ENCODE data around the gene MT2A. TPM values are rescaled to one million over a fixed set of nuclear protein-coding genes. Genes with fewer than 3 reads are reported as not detected.

Gene MT2A
- total and polyA plus RNA-seq, 10 of the 15 experiments (the other 5 are each of a cell fraction or from before 2014, with no cell fraction given) = 7.3 to 271 (median 53.5) TPM

DNA sequence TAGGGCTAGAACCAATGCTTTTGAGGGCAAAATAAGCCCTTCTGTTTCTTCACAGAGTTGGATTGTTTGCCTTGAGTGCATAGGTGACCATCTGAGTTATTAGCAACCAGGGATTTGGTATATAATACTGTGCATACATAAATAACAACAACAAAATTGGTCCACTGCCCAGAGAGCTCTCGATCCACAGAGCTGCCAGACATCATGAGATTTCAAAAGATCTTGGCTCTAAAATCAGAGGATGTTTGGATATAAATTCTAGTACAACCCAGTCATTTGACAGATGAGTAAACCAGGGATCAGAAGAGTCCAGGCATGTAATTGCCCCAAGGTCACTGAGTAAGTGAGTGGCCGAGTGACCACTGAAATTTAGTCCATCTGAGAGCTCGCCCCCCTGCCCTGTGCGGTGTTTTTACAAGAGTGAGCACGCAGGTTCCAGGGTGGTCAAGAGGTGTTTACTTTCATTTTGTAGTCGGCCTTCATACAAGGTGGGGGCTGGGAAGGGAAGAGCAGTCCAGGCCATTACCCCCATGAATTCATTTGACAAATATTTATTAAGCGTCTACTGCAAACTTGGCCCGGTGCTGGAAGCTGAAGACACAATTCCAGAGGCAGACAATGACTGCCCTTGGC is 1.8 kb upstream of the MT2A start (continued):
- TF ChIP-seq, protein P1, sequence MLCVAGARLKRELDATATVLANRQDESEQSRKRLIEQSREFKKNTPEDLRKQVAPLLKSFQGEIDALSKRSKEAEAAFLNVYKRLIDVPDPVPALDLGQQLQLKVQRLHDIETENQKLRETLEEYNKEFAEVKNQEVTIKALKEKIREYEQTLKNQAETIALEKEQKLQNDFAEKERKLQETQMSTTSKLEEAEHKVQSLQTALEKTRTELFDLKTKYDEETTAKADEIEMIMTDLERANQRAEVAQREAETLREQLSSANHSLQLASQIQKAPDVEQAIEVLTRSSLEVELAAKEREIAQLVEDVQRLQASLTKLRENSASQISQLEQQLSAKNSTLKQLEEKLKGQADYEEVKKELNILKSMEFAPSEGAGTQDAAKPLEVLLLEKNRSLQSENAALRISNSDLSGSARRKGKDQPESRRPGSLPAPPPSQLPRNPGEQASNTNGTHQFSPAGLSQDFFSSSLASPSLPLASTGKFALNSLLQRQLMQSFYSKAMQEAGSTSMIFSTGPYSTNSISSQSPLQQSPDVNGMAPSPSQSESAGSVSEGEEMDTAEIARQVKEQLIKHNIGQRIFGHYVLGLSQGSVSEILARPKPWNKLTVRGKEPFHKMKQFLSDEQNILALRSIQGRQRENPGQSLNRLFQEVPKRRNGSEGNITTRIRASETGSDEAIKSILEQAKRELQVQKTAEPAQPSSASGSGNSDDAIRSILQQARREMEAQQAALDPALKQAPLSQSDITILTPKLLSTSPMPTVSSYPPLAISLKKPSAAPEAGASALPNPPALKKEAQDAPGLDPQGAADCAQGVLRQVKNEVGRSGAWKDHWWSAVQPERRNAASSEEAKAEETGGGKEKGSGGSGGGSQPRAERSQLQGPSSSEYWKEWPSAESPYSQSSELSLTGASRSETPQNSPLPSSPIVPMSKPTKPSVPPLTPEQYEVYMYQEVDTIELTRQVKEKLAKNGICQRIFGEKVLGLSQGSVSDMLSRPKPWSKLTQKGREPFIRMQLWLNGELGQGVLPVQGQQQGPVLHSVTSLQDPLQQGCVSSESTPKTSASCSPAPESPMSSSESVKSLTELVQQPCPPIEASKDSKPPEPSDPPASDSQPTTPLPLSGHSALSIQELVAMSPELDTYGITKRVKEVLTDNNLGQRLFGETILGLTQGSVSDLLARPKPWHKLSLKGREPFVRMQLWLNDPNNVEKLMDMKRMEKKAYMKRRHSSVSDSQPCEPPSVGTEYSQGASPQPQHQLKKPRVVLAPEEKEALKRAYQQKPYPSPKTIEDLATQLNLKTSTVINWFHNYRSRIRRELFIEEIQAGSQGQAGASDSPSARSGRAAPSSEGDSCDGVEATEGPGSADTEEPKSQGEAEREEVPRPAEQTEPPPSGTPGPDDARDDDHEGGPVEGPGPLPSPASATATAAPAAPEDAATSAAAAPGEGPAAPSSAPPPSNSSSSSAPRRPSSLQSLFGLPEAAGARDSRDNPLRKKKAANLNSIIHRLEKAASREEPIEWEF (IDR thresholded peaks at IDR 0.05; ENCODE audit: insufficient replicate concordance, low read depth, low read length) = no peak
- TF ChIP-seq RELA (IDR thresholded peaks at IDR 0.05; ENCODE audit: borderline replicate concordance, partially characterized antibody) (no peak), SRF (IDR thresholded peaks at IDR 0.05; ENCODE audit: low read depth in 2 of 2, low read length in 2 of 2) (no peak), ZNF622 (IDR thresholded peaks at IDR 0.05) (no peak)
- TF ChIP-seq, protein P2, sequence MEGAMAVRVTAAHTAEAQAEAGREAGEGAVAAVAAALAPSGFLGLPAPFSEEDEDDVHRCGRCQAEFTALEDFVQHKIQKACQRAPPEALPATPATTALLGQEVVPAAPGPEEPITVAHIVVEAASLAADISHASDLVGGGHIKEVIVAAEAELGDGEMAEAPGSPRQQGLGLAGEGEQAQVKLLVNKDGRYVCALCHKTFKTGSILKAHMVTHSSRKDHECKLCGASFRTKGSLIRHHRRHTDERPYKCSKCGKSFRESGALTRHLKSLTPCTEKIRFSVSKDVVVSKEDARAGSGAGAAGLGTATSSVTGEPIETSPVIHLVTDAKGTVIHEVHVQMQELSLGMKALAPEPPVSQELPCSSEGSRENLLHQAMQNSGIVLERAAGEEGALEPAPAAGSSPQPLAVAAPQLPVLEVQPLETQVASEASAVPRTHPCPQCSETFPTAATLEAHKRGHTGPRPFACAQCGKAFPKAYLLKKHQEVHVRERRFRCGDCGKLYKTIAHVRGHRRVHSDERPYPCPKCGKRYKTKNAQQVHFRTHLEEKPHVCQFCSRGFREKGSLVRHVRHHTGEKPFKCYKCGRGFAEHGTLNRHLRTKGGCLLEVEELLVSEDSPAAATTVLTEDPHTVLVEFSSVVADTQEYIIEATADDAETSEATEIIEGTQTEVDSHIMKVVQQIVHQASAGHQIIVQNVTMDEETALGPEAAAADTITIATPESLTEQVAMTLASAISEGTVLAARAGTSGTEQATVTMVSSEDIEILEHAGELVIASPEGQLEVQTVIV (IDR thresholded peaks at IDR 0.05; ENCODE audit: borderline replicate concordance, partially characterized antibody) = no peak

All from GM12878 (cell line).